ENCODE results near the gene PLXNA2.

The PLXNA2 gene

DNA sequence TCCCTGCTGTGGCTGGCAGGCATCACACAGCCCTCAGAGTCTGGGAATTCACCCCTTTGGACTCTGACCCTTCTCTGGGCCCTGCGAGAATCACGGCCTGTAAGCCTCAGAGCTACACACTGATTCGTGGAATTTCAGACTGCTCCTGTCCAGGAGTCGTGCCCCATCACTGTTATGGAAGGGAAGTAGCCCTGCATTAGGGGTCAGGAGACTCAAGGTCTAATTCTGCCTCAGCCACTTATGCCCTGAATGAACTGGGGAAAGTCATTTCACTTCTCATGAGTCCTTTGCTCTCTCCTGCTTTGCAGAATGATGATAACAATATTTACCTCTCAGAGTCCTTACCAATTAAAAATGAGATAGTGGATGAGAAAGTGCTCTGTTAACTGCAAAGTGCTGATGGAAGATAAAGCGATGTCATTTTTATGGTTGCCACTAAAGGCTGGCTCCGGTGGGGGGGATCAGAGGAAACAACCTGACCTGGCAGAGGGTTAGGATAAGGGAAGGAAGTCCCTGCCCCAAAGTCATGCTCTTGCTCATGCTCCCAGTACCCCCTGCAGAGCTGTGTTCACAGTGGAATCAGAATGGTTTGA is 184.7 kb downstream of the PLXNA2 start:
- no peak for DNase-seq

DNA sequence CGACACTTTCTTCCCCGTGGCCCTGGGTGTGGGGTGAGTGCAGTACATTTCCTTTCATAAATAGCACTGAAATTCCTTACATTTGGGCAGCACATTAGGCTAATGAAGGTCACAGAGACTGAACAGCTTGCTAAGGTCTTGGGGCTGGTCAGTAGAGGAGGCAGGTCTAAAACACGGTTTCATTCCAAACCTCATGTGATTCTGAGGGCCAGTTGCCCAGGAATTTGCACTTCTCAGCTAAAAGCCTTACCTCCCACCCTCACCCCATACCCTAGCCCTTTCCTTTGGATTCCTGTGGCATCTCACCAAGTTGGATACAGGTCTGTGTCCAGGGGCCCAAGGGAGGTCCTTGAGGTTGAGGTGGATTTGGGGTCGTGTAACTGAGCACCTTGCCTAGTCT is 185.4 kb downstream of the PLXNA2 start:
- DNase-seq: no peak

DNA sequence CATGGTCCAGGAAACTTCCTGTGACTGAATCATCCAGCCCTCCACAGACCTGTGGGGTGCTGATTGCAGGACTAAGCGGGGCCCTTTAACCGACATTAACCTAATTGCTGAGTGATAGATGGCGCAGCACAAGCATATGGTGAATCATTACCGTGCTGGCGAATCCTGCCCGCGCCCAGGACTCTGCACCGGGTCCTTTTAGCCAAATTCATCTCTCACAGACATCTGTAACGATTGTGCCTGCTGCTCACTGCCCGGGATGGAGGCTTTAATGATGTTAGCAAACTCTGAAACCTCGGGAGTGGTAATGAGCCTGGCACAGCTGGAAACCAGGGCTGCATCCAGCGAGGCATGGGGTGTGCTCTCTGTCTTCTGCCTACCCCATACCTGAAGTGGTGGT is 185.9 kb downstream of the PLXNA2 start:
- no peak for DNase-seq

DNA sequence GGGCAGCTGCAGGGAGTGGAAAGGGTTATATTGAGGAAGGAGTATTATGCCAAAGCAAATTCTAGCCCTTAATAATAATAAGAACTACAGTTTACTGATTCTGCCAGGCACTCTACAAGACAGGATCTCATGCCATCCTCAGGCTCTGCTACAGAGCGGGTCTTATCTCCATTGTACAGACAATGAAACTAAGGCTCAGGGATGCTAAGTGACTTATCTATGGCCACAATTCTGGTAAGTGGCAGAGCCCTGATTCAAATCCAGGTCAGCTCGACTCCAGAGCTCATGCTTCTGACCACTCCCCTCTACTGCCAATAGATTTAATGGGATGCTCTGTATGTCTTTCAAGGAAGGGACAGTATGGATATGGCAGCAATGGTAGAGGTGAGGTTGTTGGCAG is 187.1 kb downstream of the PLXNA2 start:
- DNase-seq: no peak

DNA sequence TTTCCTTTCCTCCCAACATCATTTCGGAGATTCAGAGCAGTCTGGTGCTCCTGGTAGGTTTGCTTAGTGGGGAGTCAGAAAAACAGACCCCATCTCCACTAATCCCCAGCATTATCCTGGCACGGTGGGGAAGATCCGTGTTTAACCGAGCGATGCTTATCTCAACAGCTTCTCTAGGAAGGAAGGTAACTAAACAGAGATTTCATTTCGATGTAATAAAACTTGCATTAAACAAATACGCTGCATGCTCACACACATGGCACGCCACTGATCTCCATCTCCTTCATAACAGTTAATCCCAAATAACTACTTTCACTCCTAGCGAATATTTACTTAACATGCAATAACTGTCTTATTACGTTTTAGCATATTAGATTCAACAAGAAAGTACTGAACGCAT is 188.6 kb downstream of the PLXNA2 start:
- no peak for DNase-seq

DNA sequence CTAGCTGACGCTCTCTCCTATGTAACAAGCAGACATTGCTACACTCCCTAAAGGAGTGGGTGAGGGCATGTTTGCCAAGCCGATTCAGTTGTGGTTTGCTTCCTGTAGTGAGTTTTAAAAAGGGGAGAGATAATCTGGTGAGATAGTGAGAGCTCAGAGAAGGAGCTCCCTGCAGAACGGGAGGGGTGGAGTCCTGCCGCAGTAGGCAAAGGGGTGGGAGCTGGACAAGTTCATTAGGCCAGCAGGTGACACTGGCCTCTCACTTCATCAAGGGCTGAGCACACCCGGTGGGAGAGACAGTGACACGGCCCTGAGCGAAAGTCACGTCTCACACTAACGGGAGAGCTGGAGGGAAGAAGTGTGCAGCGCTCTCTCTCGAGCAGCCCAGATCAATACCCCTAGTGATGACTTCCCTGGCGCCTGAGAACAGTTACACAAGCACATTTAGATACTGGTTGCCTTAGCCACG is 189.2 kb downstream of the PLXNA2 start:
- no peak for DNase-seq

DNA sequence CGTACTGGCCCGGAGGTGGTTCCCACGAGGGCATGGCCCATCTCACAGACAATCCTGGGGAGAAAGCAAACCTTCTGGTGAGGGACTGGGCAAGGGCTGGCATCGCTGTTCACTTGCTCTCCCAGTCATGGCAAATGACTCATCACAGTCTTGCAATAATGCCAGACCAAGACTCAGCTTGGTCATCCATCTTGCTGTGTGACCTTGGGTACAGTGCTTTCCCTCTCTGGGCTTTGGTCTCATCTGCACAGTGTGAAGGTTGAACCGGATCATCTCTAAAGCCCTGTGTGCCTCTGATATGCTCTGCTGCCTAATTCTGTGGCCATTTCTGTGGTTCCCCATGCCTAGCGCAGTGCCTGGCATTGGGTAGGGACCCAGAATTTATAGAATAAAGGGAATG is 189.7 kb downstream of the PLXNA2 start:
- DNase-seq: no peak

DNA sequence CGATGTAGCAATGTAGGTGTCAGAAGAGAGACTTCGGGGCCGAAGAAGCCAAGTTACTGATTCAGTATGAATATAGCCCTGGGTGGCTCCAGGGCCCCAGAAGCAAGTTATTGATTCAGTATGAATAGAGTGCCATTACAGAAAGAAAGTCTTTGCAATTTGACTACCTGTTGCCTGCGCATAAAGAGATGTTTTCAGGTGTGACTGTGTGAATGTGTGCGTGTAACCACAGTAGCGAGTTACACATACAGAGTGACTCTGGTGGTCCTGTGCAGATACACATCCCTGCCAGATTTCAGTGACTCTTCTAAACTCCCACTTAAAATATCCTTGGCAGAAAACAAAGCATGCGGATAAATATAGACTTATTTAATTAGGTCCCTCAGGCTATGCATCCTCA is 190.5 kb downstream of the PLXNA2 start:
- no peak for DNase-seq

DNA sequence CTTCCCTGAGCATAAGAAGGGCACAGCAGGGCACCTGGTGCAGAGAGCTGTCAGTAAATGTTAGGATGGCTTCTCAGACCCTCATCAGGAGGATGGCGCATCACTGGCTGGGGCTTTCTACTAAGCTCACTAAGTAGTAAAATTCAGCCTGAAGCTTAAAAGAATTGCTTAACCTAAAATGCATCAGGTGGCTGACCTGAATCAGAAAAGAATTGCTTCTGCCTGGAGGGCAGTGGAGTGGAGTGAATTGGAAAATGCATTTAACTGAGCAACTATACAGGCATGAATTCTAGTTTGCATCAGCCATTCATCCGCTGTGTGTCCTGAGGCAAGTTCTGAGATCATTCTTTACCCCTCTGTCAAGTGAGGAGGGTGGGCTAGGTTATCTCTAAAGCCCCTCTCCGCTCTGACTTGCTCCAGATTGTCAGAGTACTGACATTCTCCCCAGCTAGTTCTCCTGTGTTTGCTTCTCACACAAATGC is 191.2 kb downstream of the PLXNA2 start:
- no peak for DNase-seq

DNA sequence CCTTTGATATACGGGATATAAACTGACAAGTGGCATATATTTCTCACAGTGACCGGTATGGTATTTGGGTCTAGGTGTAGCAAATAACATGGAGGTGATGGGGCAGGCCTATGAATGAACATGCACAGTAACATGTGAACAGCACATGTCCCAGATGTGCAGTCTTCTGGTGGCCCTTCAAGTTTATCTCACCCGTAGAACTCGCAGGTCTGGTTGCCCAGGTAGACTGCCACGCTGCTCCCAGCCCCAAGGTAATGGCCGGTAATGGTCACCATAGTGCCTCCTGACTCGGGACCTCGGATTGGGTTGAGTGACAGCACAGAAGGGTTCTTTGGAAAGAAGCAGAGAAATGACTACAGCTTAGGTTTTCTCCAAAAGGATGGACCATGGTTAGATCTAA is 192.0 kb downstream of the PLXNA2 start:
- DNase-seq: no peak

DNA sequence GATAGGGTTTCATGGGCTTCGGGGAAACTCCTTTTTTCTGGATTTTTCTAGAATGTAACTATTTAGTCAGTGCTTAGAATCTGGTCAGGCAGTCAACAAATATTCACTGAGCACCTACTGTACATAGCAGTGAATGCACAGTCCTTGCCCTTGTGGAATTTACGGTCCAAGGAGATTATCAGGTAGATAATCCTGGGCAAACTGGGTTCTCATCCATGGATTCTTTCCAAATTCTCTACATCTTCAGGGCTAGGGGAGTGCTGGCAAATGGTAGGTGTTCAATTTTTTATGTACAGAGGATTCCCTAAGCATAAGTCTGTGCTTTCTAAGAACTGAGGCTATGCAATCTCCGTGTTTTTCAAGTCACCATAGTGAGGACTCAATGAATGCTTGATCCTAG is 192.5 kb downstream of the PLXNA2 start:
- DNase-seq: no peak

DNA sequence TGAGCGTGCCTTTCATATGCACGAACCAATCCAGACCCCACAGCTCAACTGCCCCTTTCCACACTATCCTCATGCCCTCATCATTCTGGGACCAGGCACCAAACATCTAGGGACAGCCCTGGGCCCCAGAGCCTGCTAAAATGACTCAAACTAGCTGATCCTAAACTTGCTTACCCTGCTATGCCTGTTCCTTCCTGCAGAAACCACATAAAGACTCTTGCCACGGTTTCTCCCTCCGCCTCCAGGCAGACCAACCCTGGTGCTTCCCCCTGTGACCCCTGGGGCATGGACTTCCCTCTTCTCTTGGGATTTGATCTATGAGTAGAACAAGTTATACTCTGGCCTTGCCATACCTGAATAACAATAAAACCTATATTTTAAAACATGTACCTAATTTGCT is 195.3 kb downstream of the PLXNA2 start:
- no peak for DNase-seq

DNA sequence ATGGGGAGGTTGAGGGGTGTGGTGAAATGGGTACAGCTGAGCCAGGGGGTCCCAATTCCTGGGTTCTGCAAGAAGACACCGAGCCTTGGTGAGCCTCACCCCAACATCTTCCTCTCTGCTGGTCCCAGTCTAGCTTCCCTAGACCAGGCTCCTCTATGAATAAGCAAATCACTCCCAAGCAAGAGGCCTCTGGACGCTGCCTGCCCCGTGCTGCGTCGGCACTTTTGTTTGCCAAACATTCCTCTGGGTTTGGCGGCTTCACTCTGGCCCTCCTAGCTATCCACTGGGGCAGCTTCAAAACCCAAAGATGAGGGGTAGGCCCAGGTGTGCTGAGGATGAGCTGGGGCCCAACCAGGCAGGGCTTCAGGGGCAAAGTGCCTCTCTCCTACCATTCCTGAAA is 196.2 kb downstream of the PLXNA2 start:
- no peak for DNase-seq

DNA sequence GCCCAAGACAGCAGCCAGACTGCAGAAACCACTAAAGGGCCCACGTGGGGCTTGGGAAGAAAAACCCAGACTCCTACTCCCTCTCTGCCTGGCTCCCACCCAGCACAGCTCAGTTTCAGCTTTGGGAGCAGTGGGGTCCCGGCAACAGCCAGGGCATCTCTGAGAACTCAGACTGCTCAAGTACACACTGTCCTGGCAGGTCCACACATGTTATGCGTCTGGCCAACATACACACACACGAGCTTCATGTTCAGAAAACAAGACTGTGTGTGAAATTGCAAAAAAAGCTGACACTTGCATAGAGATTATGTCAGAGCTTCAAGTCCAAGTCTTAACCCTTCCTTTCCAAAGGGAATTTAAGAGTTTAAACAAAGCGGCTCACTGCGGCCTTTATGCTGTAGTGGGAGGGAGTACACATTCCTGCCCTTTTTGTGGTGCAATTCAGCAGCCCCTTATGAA is 196.7 kb downstream of the PLXNA2 start:
- DNase-seq: no peak

DNA sequence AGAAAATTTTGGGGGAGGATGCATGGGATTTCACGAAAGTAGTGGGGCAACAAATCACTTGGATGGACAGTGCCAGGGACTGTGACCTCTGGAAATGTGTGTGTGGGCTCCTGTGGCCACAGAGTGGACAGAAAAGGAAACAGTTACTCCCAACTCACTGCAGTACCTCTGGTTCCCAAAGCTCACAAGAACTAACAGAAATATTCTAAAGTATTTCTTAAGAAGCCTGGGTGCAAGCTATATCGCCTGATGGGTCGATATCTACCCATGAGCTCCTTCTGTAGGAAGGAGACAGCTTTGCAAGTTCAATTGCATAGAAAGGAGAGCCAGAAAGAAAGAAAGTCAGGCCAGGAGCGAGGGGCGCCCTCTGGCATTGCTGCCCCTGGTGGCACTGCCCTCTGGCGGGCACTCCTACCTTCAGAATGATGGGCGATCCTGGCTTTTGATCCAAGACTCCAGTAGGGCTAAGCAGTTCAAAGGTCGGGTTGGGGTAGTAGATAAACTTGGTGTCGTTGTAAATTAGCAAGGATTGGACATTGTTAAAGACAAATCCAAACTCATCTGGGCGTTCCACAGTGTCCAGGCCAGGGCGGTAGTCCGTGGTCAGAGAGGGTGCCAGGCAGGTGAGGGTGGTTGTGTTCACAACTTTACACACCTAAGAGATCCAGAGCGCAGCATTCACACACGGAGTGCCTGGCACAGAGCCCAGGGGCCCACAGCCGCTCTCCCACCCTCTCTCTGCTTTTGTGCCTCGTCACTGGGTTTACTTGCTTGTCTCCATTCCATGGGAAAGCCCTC is 198.5 kb downstream of the PLXNA2 start:
- no peak for DNase-seq

DNA sequence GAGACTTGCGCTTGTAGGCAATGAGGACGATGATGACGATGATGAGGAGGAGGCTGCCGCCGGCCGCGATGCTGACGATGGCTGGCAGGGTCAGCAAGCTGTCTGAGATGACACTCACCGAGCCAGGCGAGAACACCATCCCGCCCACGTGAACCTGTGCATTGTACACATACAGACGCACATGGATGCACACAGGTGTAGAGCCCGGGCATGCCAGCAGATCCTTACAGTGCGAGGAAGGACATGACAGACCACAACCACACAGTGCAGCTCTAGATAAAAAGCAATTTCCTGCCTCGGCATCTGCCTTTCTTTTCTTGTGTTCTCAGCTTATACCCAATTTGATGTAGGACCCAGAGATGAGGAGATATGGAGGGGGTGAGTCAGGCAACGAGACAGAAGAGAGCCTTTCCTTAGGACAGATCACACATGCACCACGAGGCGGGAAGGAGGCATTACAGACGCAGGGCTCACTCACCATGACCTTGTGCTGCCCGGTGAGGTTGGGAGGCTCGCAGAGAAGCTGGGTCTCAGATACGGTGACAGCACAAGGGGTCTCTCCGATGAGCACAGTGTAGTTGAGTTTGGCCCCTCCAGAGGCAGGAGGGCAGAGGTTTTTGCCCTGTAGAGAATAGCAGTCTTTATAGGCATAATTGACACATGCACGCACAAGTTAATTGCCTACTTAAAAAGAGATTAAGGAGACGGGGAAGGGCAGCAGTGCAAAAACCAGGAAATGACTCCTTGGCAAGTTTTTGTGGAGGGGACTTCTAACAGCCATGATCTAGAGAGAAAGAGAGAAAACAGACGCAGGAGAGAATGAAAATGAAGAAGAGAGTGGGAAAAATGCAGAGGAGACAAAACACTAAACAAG is 199.4 kb downstream of the PLXNA2 start:
- DNase-seq: no peak

DNA sequence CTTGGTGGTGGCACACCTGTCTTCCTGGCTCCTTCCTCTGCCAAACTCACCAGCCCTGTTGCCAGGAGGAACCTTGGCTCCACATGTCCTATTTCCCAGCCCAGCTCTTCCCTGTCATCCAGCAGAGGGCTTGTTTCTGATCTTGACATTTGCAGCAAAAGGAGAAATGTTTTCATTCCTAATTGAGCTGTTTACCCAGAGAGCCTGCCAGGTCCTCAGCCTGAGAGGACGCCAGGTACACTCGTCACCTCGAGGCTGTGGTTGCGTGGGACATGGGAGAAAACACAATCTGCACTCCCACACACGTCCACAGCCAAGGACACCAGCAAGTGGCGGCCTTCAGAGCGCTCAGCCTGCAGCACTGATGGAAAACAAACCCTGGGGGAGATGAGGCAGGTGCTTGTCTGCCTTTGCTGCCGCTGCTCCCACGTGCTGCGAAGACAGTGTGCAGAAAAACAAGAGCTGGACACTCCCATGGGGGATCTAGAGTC is 200.4 kb downstream of the PLXNA2 start:
- DNase-seq: no peak

DNA sequence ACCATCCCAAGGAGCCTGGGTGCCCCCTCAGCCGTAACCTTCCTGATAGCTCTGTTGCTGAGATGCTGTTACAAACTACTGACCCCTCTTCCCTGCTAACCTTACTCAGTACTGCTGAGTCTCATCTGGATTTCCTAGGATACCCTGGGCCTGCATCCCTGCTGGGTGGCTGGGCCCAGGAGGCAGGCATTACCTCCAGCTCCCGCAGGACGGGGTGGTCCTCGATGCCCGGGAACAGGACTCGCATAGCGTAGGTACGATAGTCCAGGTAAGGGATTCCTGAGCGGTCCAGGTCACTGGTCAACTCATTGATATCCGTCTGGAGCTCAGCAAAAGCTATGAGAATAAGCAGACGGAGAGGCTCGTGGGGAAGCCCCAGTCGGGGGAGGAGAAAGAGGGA is 201.3 kb downstream of the PLXNA2 start:
- DNase-seq: no peak

DNA sequence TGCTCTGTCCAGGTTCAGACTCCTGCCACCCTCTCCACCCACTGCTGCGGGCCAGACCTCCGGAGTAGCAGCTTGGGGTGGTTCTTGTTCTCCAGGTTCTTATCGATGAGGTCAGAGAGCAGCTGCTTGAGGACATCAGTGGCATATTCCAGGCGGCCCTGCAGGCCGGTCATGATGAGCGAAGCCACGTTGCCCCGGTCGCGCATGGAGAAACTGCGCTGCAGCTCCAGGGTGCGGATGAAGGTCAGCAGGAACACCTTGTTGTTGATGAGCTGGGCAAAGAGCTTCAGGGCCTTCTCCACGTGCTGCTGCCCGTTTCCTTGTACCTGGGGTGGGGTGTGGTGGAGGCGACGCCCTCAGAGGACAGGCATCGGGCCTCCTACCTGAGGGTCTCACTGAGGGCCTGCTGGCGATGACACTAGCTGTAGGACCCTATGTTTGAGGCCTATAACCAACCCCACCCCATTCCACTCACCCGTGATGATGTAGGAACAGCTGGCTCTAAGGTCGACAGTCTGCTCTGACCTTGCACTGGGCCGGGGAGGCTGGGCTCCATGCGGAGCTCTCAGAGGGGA is 202.1 kb downstream of the PLXNA2 start:
- no peak for DNase-seq

DNA sequence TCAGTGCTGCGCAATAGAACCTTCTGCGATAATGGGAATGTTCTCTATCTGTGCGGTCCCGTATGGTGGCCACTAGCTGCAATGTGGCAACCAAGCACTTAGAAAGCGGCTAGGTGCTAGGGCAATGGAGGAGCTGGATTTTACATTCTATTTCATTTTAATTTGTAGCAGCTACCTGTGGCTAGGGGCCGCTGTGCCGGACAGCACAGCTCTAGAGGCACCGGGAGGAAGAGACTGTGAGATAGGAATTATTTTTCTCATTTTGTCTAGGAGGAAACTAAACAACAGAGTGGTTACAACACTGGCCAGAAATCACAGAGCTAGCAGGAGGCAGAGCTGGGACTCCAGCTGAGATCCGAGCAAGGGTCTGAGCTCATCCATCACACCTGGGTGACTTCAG is 202.7 kb downstream of the PLXNA2 start:
- DNase-seq: no peak

DNA sequence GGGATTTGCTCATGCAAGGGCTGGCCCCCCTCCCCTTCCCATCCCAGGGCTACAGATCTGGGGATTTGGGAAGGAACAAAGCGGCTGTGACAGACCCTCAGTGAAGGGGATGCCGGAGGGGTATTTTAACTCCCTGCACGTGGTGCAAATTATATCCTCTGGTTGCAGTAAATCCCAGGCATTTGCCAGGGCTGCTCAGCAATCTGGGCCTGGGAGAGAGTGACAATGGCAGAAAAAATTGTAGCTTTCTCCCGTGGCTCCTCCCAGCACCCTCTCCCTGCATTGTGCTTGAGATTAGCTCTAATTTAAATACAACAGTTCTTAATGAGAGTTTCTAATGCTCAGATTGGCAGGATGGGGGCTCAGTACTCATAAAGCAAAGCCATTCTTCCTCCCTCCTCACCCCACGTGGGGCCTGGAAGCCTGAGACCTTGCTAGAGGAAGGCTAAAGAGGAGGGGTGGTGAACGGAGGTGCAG is 203.3 kb downstream of the PLXNA2 start:
- DNase-seq: no peak

DNA sequence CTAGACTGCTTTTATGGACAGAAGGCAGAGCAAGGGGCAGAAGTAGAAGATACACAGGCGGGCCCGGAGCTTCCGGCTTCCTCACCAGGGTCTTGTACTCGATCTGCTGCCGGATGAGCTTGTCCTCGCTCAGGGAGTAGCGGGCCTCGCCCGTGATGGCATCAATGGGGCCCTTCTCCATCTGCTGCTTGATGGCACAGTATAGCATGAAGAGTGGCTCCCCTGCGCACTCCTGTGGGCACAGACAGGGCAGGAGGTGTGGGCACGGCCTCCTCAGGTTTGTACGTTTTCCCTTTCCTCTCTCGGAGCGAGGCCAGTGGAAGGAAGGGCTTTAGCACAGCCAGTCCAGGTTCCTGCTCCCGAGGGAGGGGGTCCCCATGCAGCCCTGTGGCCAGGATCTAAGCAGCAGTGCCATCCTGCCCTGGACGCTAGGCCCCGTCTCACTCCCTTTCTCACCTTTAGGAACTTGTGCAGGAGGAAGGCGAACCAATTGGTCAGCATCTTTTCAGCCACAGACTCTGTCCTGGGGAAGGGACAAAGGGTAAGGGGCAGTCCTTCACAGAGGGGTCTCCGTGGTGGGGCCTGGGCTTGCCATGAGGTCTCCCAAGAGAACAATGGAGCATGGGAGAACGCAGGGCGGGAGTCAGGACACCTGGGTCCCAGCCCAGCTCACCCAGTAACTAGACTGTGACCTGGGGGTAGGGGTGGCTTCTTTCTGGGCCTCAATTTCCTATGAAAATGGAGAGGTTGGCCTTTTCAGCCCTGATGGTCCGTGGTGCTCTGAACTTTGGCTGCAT is 204.4 kb downstream of the PLXNA2 start:
- no peak for DNase-seq

Data from DMS153 (cell line).